ENCODE data around the gene SYNE3. TPM values are rescaled to one million over a fixed set of nuclear protein-coding genes. Genes with fewer than 3 reads are reported as not detected.

Gene SYNE3
- total and polyA plus RNA-seq, 4 donors, result 3.0 to 61.5 (median 23.0) TPM

GRCh38 chr14:95499354-95499750 is 17.1 kb downstream of the SYNE3 start:
- no peak for DNase-seq
- 23 to 33% methylated on average over 1 of the region's 1 CpG for WGBS, 2 donors
- ATAC-seq (ENCODE audit: low FRiP score), result no peak
- peak overlapping the region in 1 of 2 donors; percentile 56 for H3K27ac ChIP-seq (ENCODE audit: low read depth in 1 of 2, low read length in 2 of 2)
- no peak overlapping the region for H3K4me3 ChIP-seq (ENCODE audit: low read length in 2 of 2)
- intact Hi-C loops (cut with DNase I), result no loop called here
- H3K36me3 ChIP-seq (ENCODE audit: control insufficient read depth in 1 of 2, insufficient read depth in 2 of 2, low read length in 1 of 2), result no peaks in the 10 kb centered on the region
- peaks cover 1 to 5% of the 10 kb centered on the region in 2 donors for H3K4me1 ChIP-seq (ENCODE audit: control insufficient read depth in 1 of 2, insufficient read depth in 2 of 2, low read length in 2 of 2)
- H3K9me3 ChIP-seq (ENCODE audit: control insufficient read depth, low read length), result no peaks in the 10 kb centered on the region
- H3K27me3 ChIP-seq (ENCODE audit: control insufficient read depth in 1 of 2, insufficient read depth in 2 of 2, low read length in 1 of 2), result no peaks in the 10 kb centered on the region

- H3K27ac ChIP-seq (ENCODE audit: low read depth in 1 of 2, low read length in 2 of 2), result peak overlapping the region in 1 of 2 donors; percentile 56
- H3K36me3 ChIP-seq (ENCODE audit: control insufficient read depth in 1 of 2, insufficient read depth in 2 of 2, low read length in 1 of 2), result no peaks in the 10 kb centered on the region
- no peaks in the 10 kb centered on the region for H3K27me3 ChIP-seq (ENCODE audit: control insufficient read depth in 1 of 2, insufficient read depth in 2 of 2, low read length in 1 of 2)
- no peak for ATAC-seq (ENCODE audit: low FRiP score)
- H3K4me1 ChIP-seq (ENCODE audit: control insufficient read depth in 1 of 2, insufficient read depth in 2 of 2, low read length in 2 of 2), result peaks cover 1 to 5% of the 10 kb centered on the region in 2 donors
- peak; percentile 47 to 58 for DNase-seq
- no peak overlapping the region for H3K4me3 ChIP-seq (ENCODE audit: low read length in 2 of 2)
- H3K9me3 ChIP-seq (ENCODE audit: control insufficient read depth, low read length), result no peaks in the 10 kb centered on the region
- 3 to 6% methylated on average over 9 of the region's 9 CpGs for WGBS, 2 donors
- intact Hi-C loops (cut with DNase I), result no loop called here
Measured at GRCh38 chr14:95498622-95499353, 17.7 kb downstream of the SYNE3 start.

- WGBS, 2 donors, result 37 to 39% methylated on average over 9 of the region's 9 CpGs
- Histone ChIP-seq H3K9me3 (ENCODE audit: control insufficient read depth, low read length) (no peaks in the 10 kb centered on the region), H3K27me3 (ENCODE audit: control insufficient read depth in 1 of 2, insufficient read depth in 2 of 2, low read length in 1 of 2) (no peaks in the 10 kb centered on the region), H3K36me3 (ENCODE audit: control insufficient read depth in 1 of 2, insufficient read depth in 2 of 2, low read length in 1 of 2) (no peaks in the 10 kb centered on the region), H3K4me1 (ENCODE audit: control insufficient read depth in 1 of 2, insufficient read depth in 2 of 2, low read length in 2 of 2) (peaks cover 1 to 5% of the 10 kb centered on the region in 2 donors), H3K27ac (ENCODE audit: low read depth in 1 of 2, low read length in 2 of 2) (peak overlapping the region in 1 of 2 donors; percentile 20), H3K4me3 (ENCODE audit: low read length in 2 of 2) (no peak overlapping the region)
- intact Hi-C loops (cut with DNase I), result no loop called here
- DNase-seq (peak; percentile 11 to 32), ATAC-seq (ENCODE audit: low FRiP score) (no peak)
Measured at GRCh38 chr14:95497561-95498011, 18.9 kb downstream of the SYNE3 start.

GRCh38 chr14:95496690-95497259 is 19.7 kb downstream of the SYNE3 start:
- Histone ChIP-seq H3K4me3 (ENCODE audit: low read length in 2 of 2) (no peak overlapping the region), H3K27ac (ENCODE audit: low read depth in 1 of 2, low read length in 2 of 2) (no peak overlapping the region), H3K36me3 (ENCODE audit: control insufficient read depth in 1 of 2, insufficient read depth in 2 of 2, low read length in 1 of 2) (no peaks in the 10 kb centered on the region), H3K4me1 (ENCODE audit: control insufficient read depth in 1 of 2, insufficient read depth in 2 of 2, low read length in 2 of 2) (peaks cover 1 to 5% of the 10 kb centered on the region in 2 donors), H3K27me3 (ENCODE audit: control insufficient read depth in 1 of 2, insufficient read depth in 2 of 2, low read length in 1 of 2) (no peaks in the 10 kb centered on the region), H3K9me3 (ENCODE audit: control insufficient read depth, low read length) (no peaks in the 10 kb centered on the region)
- intact Hi-C loops (cut with DNase I), result no loop called here
- WGBS, 2 donors, result 0 to 4% methylated on average over 4 of the region's 4 CpGs
- peak in 1 of 2 donors; percentile 52 for DNase-seq
- ATAC-seq (ENCODE audit: low FRiP score), result peak; percentile 72

GRCh38 chr14:95496111-95496681 is 20.3 kb downstream of the SYNE3 start:
- H3K4me3 ChIP-seq (ENCODE audit: low read length in 2 of 2), result no peak overlapping the region
- WGBS, 2 donors, result 27 to 30% methylated on average over 4 of the region's 4 CpGs
- no peak overlapping the region for H3K27ac ChIP-seq (ENCODE audit: low read depth in 1 of 2, low read length in 2 of 2)
- peaks cover 0 to 5% of the 10 kb centered on the region in 2 donors for H3K4me1 ChIP-seq (ENCODE audit: control insufficient read depth in 1 of 2, insufficient read depth in 2 of 2, low read length in 2 of 2)
- DNase-seq (peak in 1 of 2 donors; percentile 50), ATAC-seq (ENCODE audit: low FRiP score) (no peak)
- no peaks in the 10 kb centered on the region for H3K9me3 ChIP-seq (ENCODE audit: control insufficient read depth, low read length)
- intact Hi-C loops (cut with DNase I), result no loop called here
- H3K27me3 ChIP-seq (ENCODE audit: control insufficient read depth in 1 of 2, insufficient read depth in 2 of 2, low read length in 1 of 2), result no peaks in the 10 kb centered on the region
- no peaks in the 10 kb centered on the region for H3K36me3 ChIP-seq (ENCODE audit: control insufficient read depth in 1 of 2, insufficient read depth in 2 of 2, low read length in 1 of 2)

- intact Hi-C loops (cut with DNase I), result no loop called here
- Histone ChIP-seq H3K9me3 (ENCODE audit: control insufficient read depth, low read length) (no peaks in the 10 kb centered on the region), H3K4me1 (ENCODE audit: control insufficient read depth in 1 of 2, insufficient read depth in 2 of 2, low read length in 2 of 2) (peaks cover 0 to 5% of the 10 kb centered on the region in 2 donors), H3K27ac (ENCODE audit: low read depth in 1 of 2, low read length in 2 of 2) (no peak overlapping the region), H3K4me3 (ENCODE audit: low read length in 2 of 2) (no peak overlapping the region), H3K36me3 (ENCODE audit: control insufficient read depth in 1 of 2, insufficient read depth in 2 of 2, low read length in 1 of 2) (no peaks in the 10 kb centered on the region), H3K27me3 (ENCODE audit: control insufficient read depth in 1 of 2, insufficient read depth in 2 of 2, low read length in 1 of 2) (no peaks in the 10 kb centered on the region)
- WGBS, 2 donors, result 92 to 95% methylated on average over 8 of the region's 8 CpGs
- ATAC-seq (ENCODE audit: low FRiP score) (no peak), DNase-seq (peak in 1 of 2 donors; percentile 57)
Measured at GRCh38 chr14:95495538-95496025, 20.9 kb downstream of the SYNE3 start.

- peak in 1 of 2 donors; percentile 56 for DNase-seq
- 95 to 96% methylated on average over 2 to 3 of the region's 3 CpGs for WGBS, 2 donors
- Histone ChIP-seq H3K4me1 (ENCODE audit: control insufficient read depth in 1 of 2, insufficient read depth in 2 of 2, low read length in 2 of 2) (peaks cover 0 to 5% of the 10 kb centered on the region in 2 donors), H3K9me3 (ENCODE audit: control insufficient read depth, low read length) (no peaks in the 10 kb centered on the region), H3K4me3 (ENCODE audit: low read length in 2 of 2) (no peak overlapping the region), H3K36me3 (ENCODE audit: control insufficient read depth in 1 of 2, insufficient read depth in 2 of 2, low read length in 1 of 2) (no peaks in the 10 kb centered on the region), H3K27ac (ENCODE audit: low read depth in 1 of 2, low read length in 2 of 2) (no peak overlapping the region), H3K27me3 (ENCODE audit: control insufficient read depth in 1 of 2, insufficient read depth in 2 of 2, low read length in 1 of 2) (no peaks in the 10 kb centered on the region)
- intact Hi-C loops (cut with DNase I), result no loop called here
- no peak for ATAC-seq (ENCODE audit: low FRiP score)
Measured at GRCh38 chr14:95495076-95495475, 21.4 kb downstream of the SYNE3 start.

GRCh38 chr14:95494456-95494855 is 22.0 kb downstream of the SYNE3 start:
- Histone ChIP-seq H3K36me3 (ENCODE audit: control insufficient read depth in 1 of 2, insufficient read depth in 2 of 2, low read length in 1 of 2) (no peaks in the 10 kb centered on the region), H3K27ac (ENCODE audit: low read depth in 1 of 2, low read length in 2 of 2) (no peak overlapping the region), H3K4me3 (ENCODE audit: low read length in 2 of 2) (no peak overlapping the region), H3K9me3 (ENCODE audit: control insufficient read depth, low read length) (no peaks in the 10 kb centered on the region), H3K4me1 (ENCODE audit: control insufficient read depth in 1 of 2, insufficient read depth in 2 of 2, low read length in 2 of 2) (peaks cover 0 to 5% of the 10 kb centered on the region in 2 donors), H3K27me3 (ENCODE audit: control insufficient read depth in 1 of 2, insufficient read depth in 2 of 2, low read length in 1 of 2) (no peaks in the 10 kb centered on the region)
- intact Hi-C loops (cut with DNase I), result no loop called here
- 92 to 96% methylated on average over 4 of the region's 4 CpGs for WGBS, 2 donors
- no peak for DNase-seq
- ATAC-seq (ENCODE audit: low FRiP score), result no peak
